Measurements from ENCODE around the gene ARHGAP45.
"Not testable (repeated sequence)": the region's sequence is repeated elsewhere in the genome, so short reads cannot be mapped to it uniquely, and the experiment has no call there.

ARHGAP45 gene

DNA sequence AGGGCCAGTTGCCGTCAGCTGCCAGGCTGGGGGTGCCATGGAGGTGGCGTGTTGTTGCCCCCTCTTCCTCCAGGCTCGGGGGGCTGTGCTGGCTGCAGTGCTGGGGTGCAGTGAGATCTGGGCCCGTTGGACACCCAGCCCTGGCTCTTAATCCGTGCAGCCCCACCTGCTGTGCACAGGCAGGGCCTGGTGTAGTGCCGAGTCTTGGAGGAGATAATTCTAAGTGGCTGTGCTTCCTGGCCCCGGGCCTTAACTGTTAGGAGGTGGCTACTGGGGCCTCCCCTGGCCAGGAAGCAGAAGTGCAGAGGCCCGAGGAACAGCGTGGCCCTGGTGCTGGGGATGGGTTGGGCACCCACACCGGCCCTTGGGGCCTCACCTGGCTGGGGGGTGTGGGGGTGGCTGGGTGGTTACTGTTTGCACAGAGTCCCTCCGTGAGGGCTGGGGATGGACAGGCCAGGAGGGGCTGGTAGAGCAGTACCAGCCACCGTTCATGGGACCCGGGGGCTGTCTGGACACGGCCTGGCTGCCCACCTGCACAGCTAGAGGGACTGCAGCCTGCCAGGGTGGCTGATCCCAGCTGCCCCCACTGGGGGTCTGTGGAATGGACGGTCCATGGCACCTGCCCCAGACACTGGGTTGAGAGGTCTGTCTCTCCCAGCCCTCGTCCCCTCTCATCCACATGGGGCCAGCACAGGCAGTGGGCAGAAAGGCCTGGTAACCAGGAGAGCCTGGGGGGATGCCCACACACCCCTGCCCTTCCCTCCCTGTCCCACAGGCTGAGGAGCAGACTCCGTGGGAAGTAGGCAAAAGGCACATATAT lies 40.1 kb downstream of the ARHGAP45 start:
- no peak for DNase-seq

DNA sequence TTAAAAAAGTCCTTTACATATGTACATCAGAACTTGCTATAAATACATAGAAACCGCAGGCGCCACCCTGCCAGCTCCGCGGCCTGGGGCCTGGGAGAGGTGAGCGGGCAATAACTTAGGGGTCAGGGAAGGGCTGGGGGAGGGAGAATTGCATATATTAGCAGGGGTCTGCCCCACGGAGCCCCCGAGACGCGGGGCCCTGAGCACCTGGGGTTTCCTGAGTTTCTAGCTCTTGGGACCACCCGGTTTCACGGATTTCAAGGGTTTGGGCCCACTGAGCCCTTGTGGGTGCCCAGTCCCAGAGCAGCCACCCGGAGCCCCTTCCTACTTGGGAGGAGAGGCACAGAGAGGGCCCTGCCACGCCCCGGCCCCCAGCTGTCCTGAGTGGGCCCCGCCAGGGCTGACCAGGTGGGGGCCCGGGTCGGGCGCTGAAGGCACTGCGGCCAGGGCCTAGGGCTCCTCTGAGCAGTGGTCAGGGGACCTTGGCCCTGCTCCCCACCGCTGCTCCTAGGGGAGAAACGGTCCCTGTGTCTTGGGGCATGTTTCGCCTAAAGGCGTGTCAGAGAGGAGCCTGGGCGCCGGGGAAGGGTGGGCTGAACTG lies 40.8 kb downstream of the ARHGAP45 start:
- no peak for DNase-seq

DNA sequence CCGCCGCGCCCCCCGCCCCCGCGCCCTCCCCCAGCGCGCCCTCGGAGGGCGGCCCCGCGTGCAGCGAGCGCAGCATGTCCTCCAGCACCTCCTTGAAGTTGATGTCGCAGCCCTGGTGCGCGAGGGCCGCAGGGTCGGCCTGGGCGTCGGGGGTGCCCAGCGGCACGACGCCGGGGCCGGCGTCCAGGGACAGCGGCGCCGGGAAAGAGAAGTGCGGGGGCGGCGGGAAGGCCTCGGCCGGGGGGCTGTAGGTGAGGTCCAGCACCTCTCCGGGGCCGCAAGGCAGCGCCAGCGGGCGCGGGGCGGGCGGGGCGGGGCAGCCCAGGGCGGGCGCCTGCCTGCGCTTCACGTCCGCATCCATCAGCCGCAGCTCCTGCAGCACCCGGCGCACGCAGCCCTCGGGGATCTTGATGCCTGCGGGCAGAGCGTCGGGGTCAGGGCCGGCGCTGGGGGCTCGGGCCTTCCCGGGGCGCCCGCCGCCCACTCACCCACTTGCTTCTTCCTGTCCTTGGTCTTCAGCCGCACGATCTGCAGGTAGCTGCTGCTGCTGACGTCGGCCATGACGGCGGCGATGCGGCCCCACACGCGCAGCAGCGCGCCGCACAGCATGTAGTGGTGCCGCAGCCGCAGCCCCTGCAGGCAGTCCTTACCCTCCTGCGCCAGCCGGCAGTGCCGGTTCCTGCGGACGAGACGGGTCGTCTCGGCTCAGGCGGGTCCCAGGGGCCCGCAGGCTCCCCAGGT lies 41.5 kb downstream of the ARHGAP45 start:
- DNase-seq: no peak

DNA sequence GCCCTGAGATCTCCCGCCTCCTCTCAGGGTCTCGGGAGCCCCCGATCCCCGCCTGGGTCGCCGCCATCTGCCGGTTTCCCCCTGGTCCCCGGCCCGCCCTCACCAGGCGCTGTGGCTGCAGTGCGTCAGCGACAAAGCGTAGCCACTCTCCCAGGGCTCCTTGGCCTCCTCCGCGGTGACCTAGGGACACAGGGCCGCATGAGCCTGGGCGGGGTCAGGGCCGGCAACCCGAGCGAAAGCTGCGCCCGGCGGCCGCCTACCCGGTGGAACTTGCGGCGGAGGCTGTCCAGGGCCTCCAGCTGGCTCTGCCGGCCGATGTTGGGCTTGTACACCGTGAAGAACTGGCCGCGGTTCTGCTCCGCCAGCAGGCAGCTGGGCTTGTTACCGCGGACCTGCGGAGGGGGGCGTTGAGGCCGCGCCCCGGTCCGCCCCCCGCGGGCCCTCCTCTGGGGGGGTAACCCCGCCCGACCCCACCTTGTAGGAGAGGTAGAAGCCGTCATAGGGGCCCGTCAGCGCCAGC lies 42.1 kb downstream of the ARHGAP45 start:
- DNase-seq: no peak

DNA sequence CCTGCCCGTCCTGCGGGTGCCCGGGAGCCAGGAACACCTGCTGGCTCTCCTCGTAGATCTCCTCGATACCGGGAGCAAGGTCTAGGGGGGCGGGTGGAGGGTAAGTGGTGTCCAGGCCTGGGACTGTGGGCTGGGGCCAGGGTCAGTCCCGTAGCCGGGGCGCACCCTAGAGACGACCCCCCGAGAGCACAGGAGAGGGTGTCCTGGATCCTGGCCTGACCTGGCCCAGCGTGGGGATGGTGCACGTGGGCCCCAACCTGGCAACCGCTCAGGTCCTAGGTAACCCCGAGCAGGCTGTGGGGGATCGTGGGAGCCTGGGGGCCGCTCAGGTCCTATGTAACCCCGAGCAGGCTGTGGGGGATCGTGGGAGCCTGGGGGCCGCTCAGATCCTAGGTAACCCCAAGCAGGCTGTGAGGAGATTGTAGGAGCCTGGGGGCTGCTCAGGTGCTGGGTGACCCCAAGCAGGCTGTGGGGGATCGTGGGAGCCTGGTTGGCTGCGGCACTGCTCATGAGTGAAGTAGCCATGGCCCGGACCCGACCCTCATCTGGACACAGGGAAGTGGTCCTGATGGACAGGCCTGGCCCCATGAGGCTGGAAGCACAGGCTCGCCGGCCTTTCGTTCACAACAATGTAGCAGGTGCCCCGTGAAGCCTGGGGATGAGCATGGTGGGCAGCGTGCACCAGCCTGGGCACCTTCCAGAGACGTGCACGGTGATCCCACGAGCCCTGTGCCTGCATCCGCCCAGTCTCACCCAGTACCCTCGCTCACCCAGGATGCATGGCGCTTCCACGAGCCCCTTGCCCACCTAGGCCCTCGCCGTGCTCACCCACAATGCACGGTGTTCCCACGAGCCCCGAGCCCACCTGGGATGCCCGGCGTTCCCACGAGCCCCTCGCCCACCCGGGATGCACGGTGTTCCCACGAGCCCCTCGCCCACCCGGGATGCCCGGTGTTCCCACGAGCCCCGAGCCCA lies 43.0 kb downstream of the ARHGAP45 start:
- DNase-seq: no peak

DNA sequence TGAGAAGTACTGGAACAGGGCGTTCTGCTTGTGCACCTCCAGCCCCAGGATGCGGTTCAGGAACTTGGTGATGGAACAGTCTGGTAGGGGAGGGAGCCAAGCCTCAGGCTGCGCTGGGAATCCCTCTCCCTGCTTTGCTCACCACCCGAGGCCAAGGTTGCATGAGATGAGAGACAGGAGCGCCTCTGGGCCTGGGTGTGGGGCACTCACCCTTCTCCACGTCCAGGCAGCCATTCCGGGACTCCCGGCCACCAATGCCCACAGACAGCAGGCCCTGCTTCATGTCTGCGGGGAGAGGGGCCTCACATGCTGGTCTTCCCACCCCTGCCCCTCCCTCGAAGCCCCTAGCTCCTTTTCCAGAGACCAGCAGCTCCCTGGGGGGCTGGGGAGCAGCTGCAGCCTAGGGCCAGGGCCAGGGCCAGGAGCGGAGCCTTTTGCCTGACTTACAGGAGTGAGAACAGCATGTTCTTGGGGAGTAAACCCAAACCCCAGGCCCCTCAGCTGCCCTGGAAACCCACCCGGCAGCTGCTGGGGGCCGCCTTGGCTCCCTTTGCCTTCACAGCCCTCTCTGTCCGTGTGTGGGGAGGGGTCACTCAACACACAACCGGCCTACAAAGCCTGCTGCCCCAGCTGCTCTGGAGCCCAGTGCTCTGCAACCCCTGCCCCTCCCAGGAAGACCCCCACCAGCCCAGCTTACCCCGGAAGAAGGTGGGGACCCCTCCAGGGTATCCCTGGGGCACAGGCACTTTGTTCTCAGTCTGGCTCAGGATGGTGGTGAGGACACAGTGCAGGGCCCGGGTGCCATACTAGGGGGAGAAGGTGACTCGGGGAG lies 44.1 kb downstream of the ARHGAP45 start:
- no peak for DNase-seq

DNA sequence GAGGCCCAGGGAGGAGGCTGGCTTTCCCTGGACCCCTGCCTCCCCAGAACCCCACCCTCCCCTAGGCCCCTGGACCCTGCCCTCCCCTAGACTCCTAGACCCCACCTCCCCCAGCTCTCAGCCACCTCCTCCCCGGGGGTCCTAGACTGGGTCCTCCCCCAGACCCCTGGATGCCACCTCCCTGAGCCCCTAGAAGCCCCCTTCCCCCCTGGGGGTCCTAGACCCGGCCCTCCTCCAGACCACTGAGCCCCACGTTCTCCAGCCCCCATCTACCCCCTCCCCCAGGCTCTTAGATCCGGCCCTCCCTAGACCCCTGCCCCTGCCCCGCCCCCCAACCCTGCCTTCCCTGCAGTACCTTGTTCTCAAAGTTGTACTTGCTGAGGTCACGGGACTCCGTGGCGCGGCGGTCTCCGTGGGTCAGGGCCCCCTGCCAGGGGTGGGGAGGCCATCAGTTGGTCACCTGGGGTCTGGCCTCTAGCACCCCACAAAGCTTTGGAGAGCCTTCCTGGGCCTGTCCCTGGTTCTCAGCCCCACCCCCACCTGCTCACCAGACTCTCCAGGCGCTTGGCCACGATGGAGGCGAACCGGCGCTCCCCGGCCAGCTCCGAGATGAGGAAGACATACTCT lies 44.8 kb downstream of the ARHGAP45 start:
- DNase-seq: no peak

DNA sequence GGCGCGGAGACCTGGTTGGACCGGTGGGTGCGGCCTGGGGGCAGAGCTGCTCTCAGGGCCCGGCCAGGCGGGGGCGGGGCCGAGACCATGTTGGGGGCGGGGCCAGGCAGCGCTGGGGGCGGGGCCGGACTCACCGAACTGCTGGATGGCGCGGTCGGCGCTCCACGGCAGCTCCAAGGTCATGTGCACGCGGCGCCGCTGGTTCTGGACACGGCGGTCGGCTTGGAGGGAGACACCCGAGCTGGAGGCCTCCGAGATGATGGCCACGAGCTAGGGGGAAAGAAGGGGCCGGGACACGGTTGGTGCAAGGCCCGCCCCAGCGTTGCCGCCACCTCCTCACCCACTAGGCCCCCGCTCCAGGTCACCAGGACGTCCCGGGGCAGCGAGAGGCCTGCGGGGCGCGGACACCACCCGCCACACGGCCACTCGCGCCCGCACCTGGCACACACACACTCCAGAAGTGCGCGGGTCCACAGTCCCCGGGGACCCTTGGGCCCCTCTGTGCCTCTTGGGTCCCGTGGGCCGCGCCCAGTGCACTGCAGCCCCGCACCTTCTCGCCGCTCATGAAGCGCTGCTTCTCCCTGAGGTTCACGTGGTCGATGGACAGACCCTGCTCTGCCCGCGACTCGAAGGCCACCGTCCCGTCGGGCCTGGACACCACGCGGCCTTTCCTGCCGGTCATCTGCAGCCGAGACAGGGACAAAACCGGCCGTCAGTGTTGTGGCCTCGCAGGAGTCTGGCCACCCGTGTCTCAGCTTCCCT lies 45.5 kb downstream of the ARHGAP45 start:
- no peak for DNase-seq

DNA sequence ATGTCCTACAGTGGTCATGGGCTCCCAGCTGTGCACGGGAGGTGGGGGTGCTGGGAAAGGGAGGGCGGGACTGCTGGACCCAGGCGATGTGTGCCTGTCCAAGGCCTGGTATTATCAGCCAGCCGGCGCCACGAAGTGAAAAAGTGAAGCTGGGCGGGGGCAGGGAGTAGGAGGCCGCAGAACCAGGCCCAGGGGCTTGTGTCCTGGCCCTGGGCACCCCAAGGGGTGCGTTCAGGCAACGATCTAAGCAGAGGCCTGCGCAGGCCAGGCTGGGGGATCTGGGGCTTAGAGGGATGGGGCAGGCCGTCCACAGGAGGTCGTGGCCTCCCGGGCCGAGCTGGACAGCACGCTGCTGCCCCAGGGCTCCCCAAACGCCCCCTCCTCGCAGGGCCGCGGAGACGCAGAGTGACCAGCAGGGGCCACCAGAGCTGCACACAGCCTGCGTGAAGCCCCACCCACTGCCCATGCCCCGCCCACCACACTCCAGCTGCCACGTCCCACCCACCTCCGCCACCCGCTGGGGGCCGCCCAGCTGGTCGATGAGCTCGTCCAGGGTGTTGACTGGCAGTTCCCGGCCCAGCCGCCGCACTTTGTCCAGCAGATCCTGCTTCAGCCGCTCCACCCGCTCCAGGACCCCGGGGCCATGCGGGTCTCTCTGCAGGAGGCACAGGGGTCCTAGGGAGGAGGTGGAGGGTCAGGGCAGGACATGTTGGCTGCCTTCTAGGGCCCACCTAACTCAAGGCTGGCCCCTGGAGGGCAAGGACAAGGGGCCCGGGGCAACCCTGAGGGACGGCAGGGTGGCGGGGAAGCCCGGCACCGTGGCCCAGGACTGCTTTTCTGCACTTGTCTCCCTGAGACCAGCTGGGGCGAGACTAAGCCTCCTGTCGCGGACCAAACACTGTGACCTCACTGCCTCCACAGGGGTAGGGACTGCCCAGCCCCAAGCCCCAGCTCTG lies 46.3 kb downstream of the ARHGAP45 start:
- DNase-seq: peak; percentile 53

DNA sequence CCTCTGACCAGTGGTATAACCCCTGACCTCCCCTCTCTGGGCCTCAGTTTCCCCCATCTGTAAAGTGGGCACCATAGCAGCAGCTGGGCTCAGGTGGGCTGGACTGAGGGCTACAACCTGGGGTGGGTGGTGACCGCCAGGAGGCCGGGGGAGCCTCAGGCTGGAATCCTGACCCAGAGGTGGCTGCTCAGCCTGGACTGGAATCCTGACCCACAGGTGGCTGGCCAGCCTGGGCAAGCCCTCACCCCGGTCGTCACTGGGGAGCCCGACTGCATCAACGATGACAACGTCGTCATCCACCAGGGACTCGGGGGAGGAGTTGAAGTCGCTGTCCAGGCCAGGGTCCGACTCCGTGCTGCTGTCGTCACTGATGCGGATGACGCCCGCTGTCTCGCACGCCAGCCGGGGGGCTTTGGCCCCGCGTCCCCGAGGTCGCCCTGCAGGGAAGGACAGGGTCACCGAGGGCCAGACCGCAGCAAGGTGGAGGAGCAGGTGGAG lies 47.1 kb downstream of the ARHGAP45 start:
- no peak for DNase-seq

DNA sequence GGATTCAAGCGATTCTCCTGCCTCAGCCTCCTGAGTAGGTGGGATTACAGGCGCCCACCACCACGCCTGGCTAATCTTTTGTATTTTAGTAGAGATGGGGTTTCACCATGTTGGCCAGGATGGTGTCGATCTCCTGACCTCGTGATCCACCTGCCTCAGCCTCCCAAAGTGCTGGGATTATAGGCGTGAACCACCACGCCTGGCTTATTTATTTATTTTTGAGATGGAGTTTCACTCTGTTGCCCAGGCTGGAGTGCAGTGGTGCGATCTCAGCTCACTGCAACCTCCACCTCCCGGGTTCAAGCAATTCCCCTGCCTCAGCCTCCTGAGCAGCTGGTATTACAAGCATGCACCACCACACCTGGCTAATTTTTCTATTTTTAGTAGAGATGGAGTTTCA lies 47.8 kb downstream of the ARHGAP45 start:
- DNase-seq: not testable (repeated sequence)

DNA sequence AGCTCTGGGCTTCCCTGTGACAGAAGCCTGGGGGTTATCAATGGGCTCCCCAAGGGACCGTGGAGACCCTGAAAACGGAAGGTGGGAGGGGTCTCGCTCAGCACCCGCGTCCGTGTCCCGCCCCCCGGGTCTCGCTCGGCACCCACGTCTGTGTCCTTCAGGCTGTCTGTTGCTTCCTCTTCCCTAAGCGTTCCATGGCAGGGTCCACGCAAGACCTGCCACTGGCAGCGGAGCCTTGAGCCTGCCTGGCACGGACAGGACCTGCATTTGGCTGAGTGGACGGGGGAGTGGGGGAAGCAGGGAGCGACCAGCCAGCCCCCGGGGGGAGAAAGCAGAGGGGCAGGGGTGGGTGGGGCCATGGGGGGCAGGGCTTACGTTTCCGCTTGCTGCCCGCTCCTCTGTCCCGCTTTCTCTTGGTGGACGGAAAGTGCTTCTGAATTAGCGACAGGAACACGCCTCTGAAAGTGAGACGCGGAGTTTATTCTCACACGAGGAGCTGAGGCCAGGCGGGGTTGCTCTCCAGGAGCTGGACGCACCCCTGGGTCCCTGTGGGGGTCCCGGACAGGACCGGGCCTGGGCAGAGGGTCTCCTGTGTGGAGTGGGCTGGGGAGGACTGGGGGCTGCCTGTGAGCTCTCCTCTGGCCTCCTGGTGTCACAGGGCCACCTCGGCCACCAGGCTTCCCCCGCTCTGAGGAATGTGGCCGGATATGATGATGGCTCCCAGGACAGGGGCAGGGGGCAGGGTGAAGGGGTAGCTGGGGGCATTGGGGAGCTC lies 48.9 kb downstream of the ARHGAP45 start:
- no peak for DNase-seq

DNA sequence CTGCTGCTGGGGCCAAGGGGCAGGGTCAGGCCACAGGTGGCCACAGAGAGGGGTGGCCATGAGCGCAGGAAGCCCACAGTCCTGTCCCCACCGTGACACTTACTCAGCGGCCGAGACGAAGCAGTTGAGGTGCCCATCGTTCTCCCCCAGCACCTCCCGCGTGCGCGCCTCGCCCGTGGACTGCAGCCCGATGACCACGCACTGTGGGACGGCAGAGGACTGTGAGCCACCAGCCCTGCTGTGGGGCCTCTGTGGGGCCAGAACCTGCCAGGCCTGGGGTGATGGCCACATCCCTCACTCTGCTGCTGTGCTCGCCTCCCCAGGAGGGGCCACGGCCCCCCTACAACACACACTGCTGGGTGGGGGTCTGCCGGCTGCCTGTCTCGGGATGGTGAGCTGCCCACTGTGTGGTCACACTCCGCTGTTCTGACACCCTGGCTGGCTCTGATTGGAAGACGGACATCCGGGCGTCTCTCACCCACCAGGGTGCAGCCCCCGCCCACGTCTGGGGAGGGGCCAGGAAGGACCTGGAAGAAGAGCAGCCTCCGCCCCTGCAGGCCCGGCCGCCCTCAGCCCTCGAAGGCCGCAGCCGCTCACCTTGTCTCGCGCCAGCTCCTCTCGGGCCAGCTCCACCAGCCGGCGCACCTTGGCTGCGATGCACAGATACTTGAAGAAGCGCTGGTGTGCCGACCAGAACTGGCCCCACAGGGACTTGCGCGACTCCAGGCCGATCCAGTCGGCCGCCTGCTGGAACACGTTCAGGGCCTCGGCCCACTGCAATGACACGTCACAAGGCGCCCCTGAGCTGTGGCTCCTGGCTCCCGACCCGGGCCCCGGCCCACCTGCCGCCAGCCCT lies 50.0 kb downstream of the ARHGAP45 start:
- DNase-seq: no peak

DNA sequence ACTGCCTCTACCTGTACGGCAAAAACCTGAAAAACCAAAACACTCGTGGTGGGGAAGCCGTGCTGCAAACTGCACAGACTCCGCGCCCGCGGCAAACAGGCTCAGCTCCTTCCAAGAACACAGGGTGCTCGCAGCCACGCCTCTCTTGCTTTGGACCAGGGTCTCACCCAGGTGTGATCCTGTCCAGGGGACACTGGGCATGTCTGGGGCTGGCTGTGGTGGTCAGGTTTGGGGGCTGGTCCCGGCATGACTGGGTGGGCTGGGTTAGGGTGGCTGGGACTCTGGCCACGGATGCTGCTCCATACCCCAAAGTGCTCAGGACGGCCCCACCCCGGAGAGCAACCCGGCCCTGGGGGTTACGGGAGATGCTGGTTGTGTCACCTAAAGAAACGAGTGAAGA lies 50.7 kb downstream of the ARHGAP45 start:
- DNase-seq: no peak

DNA sequence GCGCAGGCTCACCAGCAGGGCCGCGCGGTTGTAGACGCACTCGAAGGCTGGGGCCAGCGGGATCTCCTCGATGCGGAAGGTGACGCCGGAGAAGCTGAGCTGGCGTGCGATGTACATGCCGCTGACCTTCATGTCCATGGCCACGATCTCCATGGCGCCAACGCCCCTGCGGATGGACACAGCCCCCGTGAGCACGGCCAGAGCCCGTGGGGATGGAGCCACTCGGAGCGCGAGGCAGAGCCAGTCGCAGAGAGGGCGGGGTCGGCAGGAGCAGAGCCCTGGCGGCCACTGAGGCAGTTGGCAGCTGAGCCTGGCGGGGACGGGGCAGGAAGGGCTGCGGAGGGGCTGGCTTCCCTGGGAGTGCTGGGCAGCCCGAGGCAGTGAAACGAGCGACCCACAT lies 52.0 kb downstream of the ARHGAP45 start:
- no peak for DNase-seq

DNA sequence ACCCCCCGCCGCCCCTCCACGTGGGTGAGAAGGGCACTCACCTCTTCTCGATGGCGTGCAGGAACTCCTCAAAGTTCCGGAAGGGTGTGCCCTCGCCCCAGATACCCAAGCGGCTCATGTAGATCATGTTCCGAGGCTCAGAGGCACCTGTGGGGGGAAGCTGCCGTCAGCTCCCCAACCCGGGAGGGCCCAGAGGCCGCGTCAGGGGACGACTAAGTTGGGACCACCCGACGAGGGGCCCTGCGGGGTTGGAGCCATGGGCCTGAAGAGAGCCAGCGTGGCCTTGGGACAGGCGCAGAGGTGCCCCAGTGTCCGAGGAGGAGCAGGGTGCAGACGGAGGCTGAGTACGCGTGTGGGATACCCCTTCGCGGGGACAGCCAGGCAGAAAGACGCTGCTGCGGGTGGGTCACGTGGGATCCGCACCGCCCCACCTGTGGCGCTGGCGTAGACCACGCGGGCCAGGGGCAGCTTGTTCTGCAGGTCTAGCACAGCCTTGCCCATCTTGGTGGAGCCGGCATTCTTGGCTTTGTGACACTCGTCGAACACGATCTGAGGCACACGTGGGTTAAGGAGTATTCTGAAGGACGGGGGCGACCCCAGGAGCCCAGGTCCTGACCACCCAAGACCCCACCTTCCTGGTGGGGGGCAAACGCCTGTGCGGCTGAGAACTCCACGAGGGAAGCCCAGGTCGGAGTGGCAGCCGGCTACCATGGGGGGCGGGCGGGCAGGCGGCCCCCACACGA lies 52.7 kb downstream of the ARHGAP45 start:
- DNase-seq: no peak

Measured in COR-L47 (cell line).